GM12872 (cell line): ENCODE data around the gene AQP1.

Experiments used
- CTCF ChIP-seq: IDR thresholded peaks from 3 replicates; pipeline ENCODE4 v1.5.1; 2011; ENCODE audit warnings: low read depth, mild to moderate bottlenecking, low read length, moderate library complexity; ENCODE audit not compliant: insufficient read depth

AQP1 gene

GRCh38 chr7:30923009-30923773 is 11.5 kb downstream of the AQP1 start:
- TF ChIP-seq CTCF: no peak

- TF ChIP-seq CTCF: no peak
Observed at GRCh38 chr7:30923774-30924413, 12.2 kb downstream of the AQP1 start.

GRCh38 chr7:30924624-30925023 is 13.0 kb downstream of the AQP1 start:
- no peak for TF ChIP-seq CTCF

- no peak for TF ChIP-seq CTCF
Observed at GRCh38 chr7:30925117-30925516, 13.5 kb downstream of the AQP1 start.

- TF ChIP-seq CTCF: no peak
Observed at GRCh38 chr7:30925913-30926312, 14.3 kb downstream of the AQP1 start.

GRCh38 chr7:30926313-30926712 is 14.7 kb downstream of the AQP1 start:
- TF ChIP-seq CTCF: no peak

GRCh38 chr7:30927040-30927439 is 15.4 kb downstream of the AQP1 start:
- no peak for TF ChIP-seq CTCF
